Testis (tissue), 2 donors: Measurements from ENCODE around the gene NFIA.

Source experiments
- CTCF ChIP-seq, 3 experiments: fragments of 450-650 bp in 2 of 3; fragments of 200-600 bp in 1 of 3; sonication (generic) in 1 of 3; IDR thresholded peaks; one replicate each; pipeline ENCODE4 v1.5.1; 2016 to 2019; ENCODE audit warnings: antibody characterized with exemption in 3 of 3, mild to moderate bottlenecking in 2 of 3, moderate library complexity in 1 of 3
- POLR2A ChIP-seq: fragments of 450-650 bp; IDR thresholded peaks from one replicate; pipeline ENCODE4 v1.6.1; 2017; ENCODE audit warnings: antibody characterized with exemption, mild to moderate bottlenecking, moderate library complexity

DNA sequence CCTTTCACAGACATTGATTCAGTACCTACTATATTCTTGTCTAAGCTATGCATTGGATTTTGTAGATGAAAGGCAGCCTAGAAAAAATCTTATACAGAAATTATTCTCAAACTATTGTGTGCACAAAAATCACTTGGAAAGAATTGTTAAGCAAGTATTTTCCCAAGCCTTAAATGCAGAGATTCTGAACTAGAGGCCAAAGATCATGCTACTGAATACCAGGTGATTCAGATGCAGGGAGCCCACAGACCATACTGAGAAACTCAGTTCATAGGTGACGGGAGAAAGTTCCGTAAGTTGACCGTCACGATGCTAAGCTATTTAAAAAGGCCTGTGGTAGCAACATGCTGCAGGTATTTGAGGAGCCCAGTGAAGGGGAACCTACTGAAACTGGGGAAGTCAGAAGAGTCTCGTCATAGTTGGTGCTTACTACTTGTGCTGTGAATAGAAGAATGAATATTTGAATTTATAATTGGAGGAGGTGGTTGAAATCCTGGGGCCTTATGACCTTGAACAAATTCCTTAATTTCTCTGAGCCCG is 150.8 kb downstream of the NFIA start:
- no peak for TF ChIP-seq CTCF (IDR thresholded peaks at IDR 0.05)
- TF ChIP-seq POLR2A: no peak
